NCI-H446 treated with DMSO at 0.1 percent for 48 hours (cell line): Measurements from ENCODE around the gene DNAJC15.
A peak's percentile ranks its signal among the peaks of the same experiment; 100 is the strongest.

Source experiments
- DNase-seq: peaks from one replicate; lab custom pipeline; 2025; lab: John Stamatoyannopoulos, UW

The DNAJC15 gene

GRCh38 chr13:43127103-43127798 is 103.9 kb downstream of the DNAJC15 start:
- DNase-seq: peak; percentile 50

GRCh38 chr13:43127827-43128226 is 104.4 kb downstream of the DNAJC15 start:
- DNase-seq: no peak

GRCh38 chr13:43128504-43128961 is 105.1 kb downstream of the DNAJC15 start:
- DNase-seq: no peak

GRCh38 chr13:43129066-43129465 is 105.7 kb downstream of the DNAJC15 start:
- no peak for DNase-seq

- no peak for DNase-seq
Observed at GRCh38 chr13:43129511-43130110, 106.2 kb downstream of the DNAJC15 start.

GRCh38 chr13:43132257-43132656 is 108.9 kb downstream of the DNAJC15 start:
- DNase-seq: peak; percentile 15

GRCh38 chr13:43132911-43133310 is 109.5 kb downstream of the DNAJC15 start:
- DNase-seq: no peak

- no peak for DNase-seq
Observed at GRCh38 chr13:43133792-43134191, 110.4 kb downstream of the DNAJC15 start.

GRCh38 chr13:43134868-43135267 is 111.5 kb downstream of the DNAJC15 start:
- peak; percentile 18 for DNase-seq

GRCh38 chr13:43135516-43135915 is 112.1 kb downstream of the DNAJC15 start:
- DNase-seq: no peak

GRCh38 chr13:43136920-43137575 is 113.7 kb downstream of the DNAJC15 start:
- no peak for DNase-seq

- no peak for DNase-seq
Observed at GRCh38 chr13:43139211-43139610, 115.8 kb downstream of the DNAJC15 start.

- DNase-seq: no peak
Observed at GRCh38 chr13:43139921-43140320, 116.5 kb downstream of the DNAJC15 start.

GRCh38 chr13:43140985-43141384 is 117.6 kb downstream of the DNAJC15 start:
- no peak for DNase-seq

GRCh38 chr13:43141685-43142084 is 118.3 kb downstream of the DNAJC15 start:
- no peak for DNase-seq

GRCh38 chr13:43143591-43143990 is 120.2 kb downstream of the DNAJC15 start:
- DNase-seq: no peak

GRCh38 chr13:43145534-43146196 is 122.3 kb downstream of the DNAJC15 start:
- DNase-seq: no peak

GRCh38 chr13:43146400-43146799 is 123.0 kb downstream of the DNAJC15 start:
- no peak for DNase-seq

GRCh38 chr13:43150369-43151207 is 127.2 kb downstream of the DNAJC15 start:
- DNase-seq: no peak

GRCh38 chr13:43153436-43154090 is 130.2 kb downstream of the DNAJC15 start:
- DNase-seq: no peak

GRCh38 chr13:43154156-43154651 is 130.8 kb downstream of the DNAJC15 start:
- DNase-seq: no peak
